ENCODE measurements around the gene ZMAT5.
A peak's percentile ranks its signal among the peaks of the same experiment; 100 is the strongest.

Gene ZMAT5

DNA sequence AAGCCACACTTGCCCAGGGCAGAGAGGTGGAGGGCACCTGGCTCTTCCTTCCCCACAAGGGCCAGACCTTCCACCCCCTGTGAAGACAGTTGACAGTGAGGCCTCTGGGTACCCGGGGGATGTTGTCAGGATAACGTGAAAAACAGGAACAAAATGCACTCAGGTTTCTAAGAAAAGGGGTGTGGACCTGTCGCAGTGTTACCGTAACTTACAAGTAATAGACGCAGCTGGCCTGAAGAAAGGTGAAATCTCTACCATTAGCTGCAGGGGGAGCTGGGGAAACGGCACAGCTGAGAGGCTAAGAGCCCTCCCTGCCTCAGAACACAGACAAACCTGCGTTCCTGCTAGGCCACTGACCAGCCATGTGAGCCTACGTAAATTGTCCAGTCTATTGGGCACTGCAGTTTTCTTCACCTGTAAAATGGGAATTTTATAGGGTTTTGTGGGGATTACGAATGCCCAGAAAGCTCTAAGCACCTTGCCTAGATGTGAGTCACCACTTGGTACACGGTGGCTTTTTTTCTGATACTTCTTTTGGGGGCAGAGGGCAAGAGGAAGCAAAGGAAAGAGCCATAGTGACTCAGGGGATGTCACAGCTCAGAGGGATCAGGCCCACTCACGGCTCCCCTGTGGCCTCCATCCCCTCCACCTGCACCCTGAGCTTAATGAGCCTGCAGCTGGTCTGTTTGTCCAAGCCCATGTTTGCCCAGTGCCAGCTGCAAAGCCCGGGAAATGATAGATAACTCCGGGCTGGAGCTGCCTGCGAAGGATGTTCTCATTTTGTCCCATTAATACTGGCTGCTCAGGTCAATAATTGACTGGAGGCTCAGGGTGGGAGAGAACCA is 65.4 kb downstream of the ZMAT5 start:
- Histone ChIP-seq H3K9ac (ENCODE audit: low read depth, low read length) (no peak overlapping the region), H3K36me3 (ENCODE audit: control insufficient read depth, insufficient read depth, low read length) (peaks cover 1% of the 10 kb centered on the region), H3K9me3 (ENCODE audit: control insufficient read depth, insufficient read depth, low read length) (no peaks in the 10 kb centered on the region), H3K27me3 (ENCODE audit: control insufficient read depth, insufficient read depth, low read length) (peaks cover 16% of the 10 kb centered on the region), H3K4me1 (ENCODE audit: control insufficient read depth, insufficient read depth, low read length) (peaks cover 34% of the 10 kb centered on the region), H3K4me3 (ENCODE audit: low read depth, low read length) (peak overlapping the region; percentile 30)

DNA sequence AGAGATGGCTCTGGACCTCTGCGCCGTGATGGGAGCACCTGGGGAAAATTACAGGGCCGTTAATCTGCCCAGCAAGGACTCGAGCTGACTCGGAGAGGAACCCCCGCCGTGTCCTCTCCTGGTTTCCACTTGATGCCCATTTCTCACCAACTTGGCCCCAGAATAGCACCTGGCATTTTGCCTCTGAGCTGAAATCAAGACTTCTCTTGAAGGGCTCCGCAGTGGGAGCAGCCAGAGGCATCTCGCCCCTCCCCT is 66.0 kb downstream of the ZMAT5 start:
- Histone ChIP-seq H3K4me3 (ENCODE audit: low read depth, low read length) (peak overlapping the region; percentile 30), H3K36me3 (ENCODE audit: control insufficient read depth, insufficient read depth, low read length) (peaks cover 6% of the 10 kb centered on the region), H3K9me3 (ENCODE audit: control insufficient read depth, insufficient read depth, low read length) (no peaks in the 10 kb centered on the region), H3K27me3 (ENCODE audit: control insufficient read depth, insufficient read depth, low read length) (peaks cover 16% of the 10 kb centered on the region), H3K9ac (ENCODE audit: low read depth, low read length) (no peak overlapping the region), H3K4me1 (ENCODE audit: control insufficient read depth, insufficient read depth, low read length) (peaks cover 31% of the 10 kb centered on the region)

DNA sequence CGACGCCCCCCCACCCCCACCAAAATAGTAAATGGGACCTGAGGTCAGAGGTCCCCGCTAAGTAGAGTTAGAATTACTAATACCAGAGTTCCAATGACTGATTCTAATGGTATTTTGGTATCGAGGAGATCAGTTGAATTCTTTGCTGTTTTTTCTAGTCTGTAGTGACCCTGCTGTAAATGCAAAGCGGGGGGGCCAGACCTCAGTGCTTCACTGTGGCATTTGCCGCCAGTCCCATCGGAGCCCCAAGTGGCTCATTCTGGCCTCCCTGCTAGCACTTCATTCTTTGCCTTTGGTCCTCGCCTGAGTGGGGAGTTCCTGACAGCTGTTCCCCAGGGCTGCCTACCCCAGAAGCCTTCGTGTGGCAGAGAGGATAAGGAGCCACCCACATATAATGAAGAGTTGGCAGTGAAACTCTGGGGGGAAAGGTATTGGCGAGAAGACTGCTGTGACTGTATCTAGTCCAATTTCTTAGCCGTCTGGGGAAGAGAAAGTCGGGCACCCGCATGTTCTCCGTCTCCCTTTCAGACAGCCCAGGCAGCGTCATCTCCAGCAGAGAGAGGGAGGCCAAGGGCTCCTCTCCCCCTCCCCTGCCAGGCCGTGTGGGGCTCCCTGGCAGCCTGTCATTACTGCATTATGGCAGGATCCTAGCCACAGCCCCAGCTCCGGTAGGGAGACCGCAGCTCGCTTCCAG is 66.5 kb downstream of the ZMAT5 start:
- Histone ChIP-seq H3K9ac (ENCODE audit: low read depth, low read length) (no peak overlapping the region), H3K27me3 (ENCODE audit: control insufficient read depth, insufficient read depth, low read length) (peaks cover 16% of the 10 kb centered on the region), H3K36me3 (ENCODE audit: control insufficient read depth, insufficient read depth, low read length) (peaks cover 10% of the 10 kb centered on the region), H3K4me1 (ENCODE audit: control insufficient read depth, insufficient read depth, low read length) (peaks cover 31% of the 10 kb centered on the region), H3K4me3 (ENCODE audit: low read depth, low read length) (no peak overlapping the region), H3K9me3 (ENCODE audit: control insufficient read depth, insufficient read depth, low read length) (no peaks in the 10 kb centered on the region)

DNA sequence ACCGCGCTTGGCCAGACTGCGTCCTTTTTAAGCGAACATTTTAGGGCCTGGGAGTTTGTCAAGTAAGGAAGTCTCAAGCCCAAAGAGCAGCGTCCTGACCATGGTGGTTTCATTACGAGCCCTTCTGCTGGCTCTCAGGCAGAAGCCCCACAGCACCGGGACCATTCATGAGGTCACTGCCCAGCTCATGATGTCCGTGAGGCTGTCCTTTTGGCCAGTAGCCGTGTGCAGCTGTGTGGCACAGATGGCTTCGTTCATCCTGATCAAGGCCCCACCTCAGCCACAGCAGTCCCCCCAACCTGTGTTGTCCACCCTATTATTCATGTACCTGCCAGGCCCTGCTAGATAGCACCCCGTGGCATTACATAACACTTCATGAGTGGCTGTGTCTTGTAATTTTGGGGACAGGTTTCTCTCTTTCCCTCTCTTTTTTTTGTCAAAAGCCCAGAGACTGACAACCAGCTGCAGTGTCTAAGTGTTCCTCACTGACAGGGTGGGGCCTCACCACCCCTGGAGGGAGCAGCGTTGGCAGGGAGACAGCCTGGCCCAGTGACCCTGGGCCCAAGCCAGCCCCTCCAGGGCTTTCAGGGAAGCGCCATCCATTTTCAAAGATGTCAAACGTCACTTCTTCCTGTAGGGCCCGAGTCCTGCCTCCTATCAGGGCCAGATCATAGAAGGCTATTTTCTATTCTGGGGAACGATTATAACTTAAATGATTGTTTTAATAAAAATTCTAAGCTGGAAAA is 68.8 kb downstream of the ZMAT5 start:
- Histone ChIP-seq H3K4me1 (ENCODE audit: control insufficient read depth, insufficient read depth, low read length) (peaks cover 20% of the 10 kb centered on the region), H3K27me3 (ENCODE audit: control insufficient read depth, insufficient read depth, low read length) (peaks cover 13% of the 10 kb centered on the region), H3K4me3 (ENCODE audit: low read depth, low read length) (no peak overlapping the region), H3K9me3 (ENCODE audit: control insufficient read depth, insufficient read depth, low read length) (no peaks in the 10 kb centered on the region), H3K36me3 (ENCODE audit: control insufficient read depth, insufficient read depth, low read length) (peaks cover 16% of the 10 kb centered on the region), H3K9ac (ENCODE audit: low read depth, low read length) (no peak overlapping the region)

DNA sequence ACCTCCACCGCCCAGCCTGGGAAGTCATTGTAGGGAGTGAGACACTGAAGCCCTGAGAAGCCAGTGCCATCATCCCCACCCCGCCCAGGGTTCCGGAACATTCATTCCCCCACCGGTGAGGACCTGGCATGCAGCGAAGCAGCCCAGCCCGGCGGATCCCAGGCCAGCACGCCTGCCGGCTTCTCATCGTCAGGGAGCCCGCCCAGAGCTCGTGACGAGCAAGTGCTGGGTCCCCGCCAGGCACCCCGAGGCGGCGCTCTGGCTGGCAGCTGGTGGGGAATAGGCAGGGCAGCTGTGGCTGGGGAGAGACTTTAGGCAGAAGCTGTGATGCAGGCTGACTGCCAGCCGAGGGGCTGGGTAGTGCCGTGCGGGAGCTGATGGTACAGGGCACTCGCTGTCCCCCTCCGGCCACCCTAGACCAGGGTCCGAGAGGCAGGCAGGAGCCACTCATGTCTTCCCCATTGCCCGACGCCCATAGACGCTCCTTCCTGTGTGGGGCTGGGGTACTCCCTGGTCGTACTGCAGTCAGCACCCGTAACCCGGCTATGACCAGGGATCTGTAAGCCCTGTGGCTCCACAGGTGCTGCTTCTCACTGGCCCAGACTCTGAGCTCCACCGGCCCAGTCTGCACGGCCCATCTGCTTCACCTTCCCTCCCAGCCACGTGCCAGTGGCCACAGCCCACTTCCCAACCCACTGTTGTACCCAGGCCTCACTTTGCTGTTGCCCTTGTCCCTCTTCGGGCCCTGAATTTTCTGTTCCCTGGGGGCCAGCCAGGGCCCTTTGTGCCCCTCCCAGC is 71.5 kb downstream of the ZMAT5 start:
- Histone ChIP-seq H3K27me3 (ENCODE audit: control insufficient read depth, insufficient read depth, low read length) (no peaks in the 10 kb centered on the region), H3K4me1 (ENCODE audit: control insufficient read depth, insufficient read depth, low read length) (peaks cover 25% of the 10 kb centered on the region), H3K9ac (ENCODE audit: low read depth, low read length) (no peak overlapping the region), H3K4me3 (ENCODE audit: low read depth, low read length) (no peak overlapping the region), H3K36me3 (ENCODE audit: control insufficient read depth, insufficient read depth, low read length) (peaks cover 16% of the 10 kb centered on the region), H3K9me3 (ENCODE audit: control insufficient read depth, insufficient read depth, low read length) (no peaks in the 10 kb centered on the region)

DNA sequence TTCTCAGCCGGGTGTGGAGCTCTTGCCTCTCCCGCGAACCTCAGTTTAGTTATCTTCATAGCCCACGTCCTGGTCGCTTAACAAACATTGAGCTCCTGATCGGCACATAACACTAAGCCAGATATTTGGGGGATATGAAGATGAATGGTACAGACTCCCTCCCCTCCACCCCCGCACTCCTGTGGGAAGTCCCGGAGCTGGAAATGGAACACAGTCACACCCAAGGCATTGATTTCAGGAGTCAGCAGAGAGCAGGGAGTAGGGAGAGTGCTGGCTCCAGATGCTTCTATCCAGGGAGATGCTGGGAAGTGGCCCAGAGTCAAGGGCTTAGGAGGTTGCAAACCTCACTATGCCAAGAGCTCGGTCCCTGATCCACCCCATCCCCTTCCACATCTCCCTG is 73.1 kb downstream of the ZMAT5 start:
- no peak overlapping the region for H3K9ac ChIP-seq (ENCODE audit: low read depth, low read length)
- no peak overlapping the region for H3K4me3 ChIP-seq (ENCODE audit: low read depth, low read length)
- no peaks in the 10 kb centered on the region for H3K27me3 ChIP-seq (ENCODE audit: control insufficient read depth, insufficient read depth, low read length)
- peaks cover 16% of the 10 kb centered on the region for H3K36me3 ChIP-seq (ENCODE audit: control insufficient read depth, insufficient read depth, low read length)
- peaks cover 37% of the 10 kb centered on the region for H3K4me1 ChIP-seq (ENCODE audit: control insufficient read depth, insufficient read depth, low read length)
- no peaks in the 10 kb centered on the region for H3K9me3 ChIP-seq (ENCODE audit: control insufficient read depth, insufficient read depth, low read length)

DNA sequence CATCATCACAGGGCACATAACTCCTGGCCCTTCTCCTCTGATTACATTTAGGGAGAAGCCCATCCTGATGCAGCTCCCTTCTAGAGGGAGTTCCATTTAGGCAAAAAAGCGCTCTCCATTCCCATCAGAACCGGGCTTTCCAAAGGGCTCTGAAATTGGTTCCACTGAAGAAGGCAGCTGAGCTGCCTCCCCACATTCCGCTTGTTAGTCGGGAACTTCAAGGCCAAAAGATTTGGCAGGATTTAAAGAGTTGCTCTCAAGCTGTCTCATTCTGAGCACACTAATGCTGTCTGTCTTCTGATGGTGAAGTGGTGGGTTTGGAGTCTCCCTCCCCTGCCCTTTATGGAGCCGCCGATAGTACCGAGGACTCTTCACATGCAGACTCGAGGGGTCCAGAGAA is 73.6 kb downstream of the ZMAT5 start:
- Histone ChIP-seq H3K9ac (ENCODE audit: low read depth, low read length) (no peak overlapping the region), H3K9me3 (ENCODE audit: control insufficient read depth, insufficient read depth, low read length) (no peaks in the 10 kb centered on the region), H3K4me3 (ENCODE audit: low read depth, low read length) (no peak overlapping the region), H3K36me3 (ENCODE audit: control insufficient read depth, insufficient read depth, low read length) (peaks cover 16% of the 10 kb centered on the region), H3K27me3 (ENCODE audit: control insufficient read depth, insufficient read depth, low read length) (no peaks in the 10 kb centered on the region), H3K4me1 (ENCODE audit: control insufficient read depth, insufficient read depth, low read length) (peaks cover 37% of the 10 kb centered on the region)

DNA sequence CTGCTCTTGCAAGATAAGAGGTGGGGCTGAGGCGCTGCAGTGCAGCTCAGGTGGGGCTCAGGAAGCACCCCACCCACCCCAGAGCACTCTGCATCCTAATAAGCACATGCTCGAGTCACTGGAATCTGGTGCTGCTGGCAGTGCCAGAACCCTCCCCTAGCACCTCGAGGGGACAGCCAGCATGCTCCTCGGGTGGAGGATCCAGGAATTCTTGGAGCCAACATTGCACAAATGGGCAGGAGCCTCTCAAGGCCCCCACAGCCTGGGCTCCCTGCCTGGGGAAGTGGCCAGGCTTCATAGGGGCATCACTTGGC is 74.5 kb downstream of the ZMAT5 start:
- H3K9ac ChIP-seq (ENCODE audit: low read depth, low read length): peak overlapping the region; percentile 32
- H3K4me1 ChIP-seq (ENCODE audit: control insufficient read depth, insufficient read depth, low read length): peaks cover 37% of the 10 kb centered on the region
- H3K4me3 ChIP-seq (ENCODE audit: low read depth, low read length): no peak overlapping the region
- H3K9me3 ChIP-seq (ENCODE audit: control insufficient read depth, insufficient read depth, low read length): no peaks in the 10 kb centered on the region
- H3K36me3 ChIP-seq (ENCODE audit: control insufficient read depth, insufficient read depth, low read length): peaks cover 16% of the 10 kb centered on the region
- no peaks in the 10 kb centered on the region for H3K27me3 ChIP-seq (ENCODE audit: control insufficient read depth, insufficient read depth, low read length)

DNA sequence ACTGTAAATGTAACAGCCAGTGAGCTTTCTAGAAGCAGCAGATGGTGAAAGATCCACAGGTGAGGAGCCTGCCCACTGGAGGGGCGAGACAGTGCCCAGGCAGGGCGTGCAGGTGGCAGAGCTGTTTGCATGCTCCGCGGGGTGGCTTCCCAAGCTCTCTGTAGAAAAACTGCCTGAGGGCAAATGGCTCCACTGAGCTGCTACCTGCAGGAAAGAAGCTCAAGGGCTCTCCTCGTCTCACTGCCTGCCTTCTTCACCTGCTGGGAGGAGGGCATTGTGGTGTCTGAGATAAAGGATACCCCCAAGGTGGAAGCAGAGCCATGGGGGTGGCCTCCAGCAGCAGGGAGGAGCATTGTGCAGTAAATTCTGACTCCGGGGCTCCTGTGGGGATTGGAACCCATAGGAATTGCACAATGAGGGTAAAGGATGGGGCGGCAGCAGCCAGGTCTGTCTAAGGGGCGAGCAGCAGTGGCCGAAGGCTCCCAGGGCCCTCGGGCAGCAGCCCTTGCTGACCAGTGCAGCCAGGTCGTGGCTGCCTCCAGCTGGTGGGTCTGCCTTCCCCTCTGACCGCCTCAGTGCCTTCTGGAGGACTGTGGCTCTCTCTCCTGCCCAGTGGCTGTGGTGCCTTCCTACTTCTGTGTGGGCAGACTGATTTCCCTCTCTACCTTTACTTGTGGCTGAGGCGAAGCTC is 75.0 kb downstream of the ZMAT5 start:
- Histone ChIP-seq H3K27me3 (ENCODE audit: control insufficient read depth, insufficient read depth, low read length) (no peaks in the 10 kb centered on the region), H3K4me1 (ENCODE audit: control insufficient read depth, insufficient read depth, low read length) (peaks cover 37% of the 10 kb centered on the region), H3K9ac (ENCODE audit: low read depth, low read length) (peak overlapping the region; percentile 32), H3K36me3 (ENCODE audit: control insufficient read depth, insufficient read depth, low read length) (peaks cover 16% of the 10 kb centered on the region), H3K4me3 (ENCODE audit: low read depth, low read length) (no peak overlapping the region), H3K9me3 (ENCODE audit: control insufficient read depth, insufficient read depth, low read length) (no peaks in the 10 kb centered on the region)

DNA sequence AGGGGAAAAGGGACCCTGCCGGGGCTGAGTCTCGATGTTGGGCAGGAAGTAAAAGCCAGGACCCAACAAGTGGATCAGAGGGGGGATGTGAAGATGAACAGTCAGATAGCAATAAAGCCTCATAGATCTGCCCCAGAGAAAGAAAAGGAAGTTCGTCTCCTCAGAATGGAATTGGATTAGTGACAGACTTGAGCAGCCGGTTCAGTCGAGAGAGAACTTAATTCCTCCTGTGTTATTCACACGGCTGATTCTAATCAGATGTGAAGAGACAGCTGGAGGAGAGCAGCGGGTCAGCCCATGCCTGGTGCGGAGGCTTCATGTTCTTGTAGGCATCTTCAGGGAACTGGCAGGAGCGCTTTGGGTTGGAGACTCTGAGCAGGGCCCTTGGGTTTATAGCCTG is 76.3 kb downstream of the ZMAT5 start:
- no peaks in the 10 kb centered on the region for H3K27me3 ChIP-seq (ENCODE audit: control insufficient read depth, insufficient read depth, low read length)

DNA sequence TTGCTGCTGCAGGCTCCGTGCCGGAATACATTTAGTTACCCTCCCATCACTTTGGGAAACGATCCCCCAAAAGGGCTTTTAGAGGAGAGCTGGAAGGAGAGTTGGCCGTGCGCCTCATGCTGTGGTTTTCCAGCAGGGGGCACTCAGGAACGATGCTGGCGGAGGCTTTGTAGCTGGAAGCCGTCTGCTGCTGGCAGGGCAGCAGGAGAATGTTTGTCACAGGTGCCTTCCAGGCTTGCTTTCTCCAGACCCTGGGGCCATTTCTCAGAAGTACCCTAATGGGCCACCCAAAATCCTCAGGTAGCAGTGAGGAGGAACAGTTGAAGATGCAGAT is 77.0 kb downstream of the ZMAT5 start:
- Histone ChIP-seq H3K36me3 (ENCODE audit: control insufficient read depth, insufficient read depth, low read length) (peaks cover 3% of the 10 kb centered on the region), H3K9ac (ENCODE audit: low read depth, low read length) (no peak overlapping the region), H3K4me1 (ENCODE audit: control insufficient read depth, insufficient read depth, low read length) (peaks cover 37% of the 10 kb centered on the region), H3K27me3 (ENCODE audit: control insufficient read depth, insufficient read depth, low read length) (no peaks in the 10 kb centered on the region), H3K4me3 (ENCODE audit: low read depth, low read length) (no peak overlapping the region), H3K9me3 (ENCODE audit: control insufficient read depth, insufficient read depth, low read length) (no peaks in the 10 kb centered on the region)

More for the DNA sequence above, 76.3 kb downstream of the ZMAT5 start:
- H3K9me3 ChIP-seq (ENCODE audit: control insufficient read depth, insufficient read depth, low read length): no peaks in the 10 kb centered on the region
- H3K9ac ChIP-seq (ENCODE audit: low read depth, low read length): no peak overlapping the region
- H3K4me3 ChIP-seq (ENCODE audit: low read depth, low read length): no peak overlapping the region
- H3K36me3 ChIP-seq (ENCODE audit: control insufficient read depth, insufficient read depth, low read length): peaks cover 7% of the 10 kb centered on the region
- peaks cover 37% of the 10 kb centered on the region for H3K4me1 ChIP-seq (ENCODE audit: control insufficient read depth, insufficient read depth, low read length)
